ENCODE results near the gene SEMA6B.

Gene SEMA6B

DNA sequence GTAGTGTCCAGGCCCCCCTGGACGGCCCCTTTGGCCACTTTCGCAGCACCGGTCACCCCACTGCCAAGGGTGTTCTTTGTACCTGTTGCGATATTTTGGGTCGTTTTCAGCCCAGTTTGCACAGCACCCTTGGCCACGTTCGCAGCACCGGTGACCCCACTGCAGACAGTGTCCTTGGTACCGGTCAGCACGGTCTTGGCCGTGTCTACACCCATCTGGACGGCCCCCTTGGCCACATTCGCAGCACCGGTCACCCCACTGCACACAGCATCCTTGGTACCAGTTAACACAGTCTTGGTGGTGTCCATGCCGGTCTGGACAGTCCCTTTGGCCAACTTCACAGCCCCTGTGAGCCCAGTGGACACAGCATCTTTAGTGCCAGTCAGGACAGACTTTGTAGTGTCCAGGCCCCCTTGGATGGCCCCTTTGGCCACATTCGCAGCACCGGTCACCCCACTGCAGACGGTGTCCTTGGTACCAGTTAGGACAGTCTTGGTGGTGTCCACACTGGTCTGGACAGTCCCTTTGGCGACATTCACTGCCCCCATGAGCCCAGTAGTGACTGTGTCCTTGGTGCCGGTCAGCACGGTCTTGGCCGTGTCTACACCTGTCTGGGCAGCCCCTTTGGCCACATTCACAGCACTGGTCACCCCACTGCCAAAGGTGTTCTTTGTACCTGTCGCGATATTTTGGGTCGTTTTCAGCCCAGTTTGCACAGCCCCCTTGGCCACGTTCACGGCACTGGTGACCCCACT lies 48.0 kb downstream of the SEMA6B start:
- DNase-seq, result no peak

DNA sequence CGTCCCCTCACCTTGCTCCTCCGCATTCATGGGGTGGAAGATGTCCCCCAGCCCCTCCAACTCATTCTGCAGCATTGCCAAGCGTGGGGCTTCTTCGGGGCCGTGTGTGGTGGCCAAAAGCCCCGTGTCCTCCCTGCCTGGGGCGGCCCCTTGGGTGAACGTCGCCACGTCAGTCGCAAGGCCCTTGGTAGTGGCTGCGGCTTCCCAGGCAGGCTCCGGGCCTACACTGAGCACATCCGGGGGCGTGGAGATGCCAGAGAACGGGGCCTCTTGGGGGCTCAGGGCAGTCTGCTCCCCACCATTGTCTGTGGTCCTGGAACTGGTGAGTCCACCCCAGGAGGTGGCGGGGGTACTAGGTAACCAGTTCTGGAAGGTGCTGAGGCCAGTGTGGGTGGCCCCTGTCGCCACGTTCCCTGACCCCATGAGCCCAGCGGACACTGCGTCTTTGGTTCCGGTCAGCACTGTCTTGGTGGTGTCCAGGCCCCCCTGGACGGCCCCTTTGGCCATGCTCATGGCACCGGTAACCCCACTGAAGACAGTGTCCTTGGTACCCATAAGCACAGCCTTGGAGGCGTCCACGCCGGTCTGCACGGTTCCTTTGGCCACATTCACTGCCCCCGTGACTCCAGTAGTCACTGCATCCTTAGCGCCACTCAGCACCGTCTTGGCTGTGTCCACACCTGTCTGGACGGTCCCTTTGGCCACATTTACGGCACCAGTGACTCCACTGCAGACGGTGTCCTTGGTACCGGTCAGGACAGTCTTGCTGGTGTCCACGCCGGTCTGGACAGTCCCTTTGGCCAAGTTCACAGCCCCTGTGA lies 48.8 kb downstream of the SEMA6B start:
- DNase-seq, result no peak

DNA sequence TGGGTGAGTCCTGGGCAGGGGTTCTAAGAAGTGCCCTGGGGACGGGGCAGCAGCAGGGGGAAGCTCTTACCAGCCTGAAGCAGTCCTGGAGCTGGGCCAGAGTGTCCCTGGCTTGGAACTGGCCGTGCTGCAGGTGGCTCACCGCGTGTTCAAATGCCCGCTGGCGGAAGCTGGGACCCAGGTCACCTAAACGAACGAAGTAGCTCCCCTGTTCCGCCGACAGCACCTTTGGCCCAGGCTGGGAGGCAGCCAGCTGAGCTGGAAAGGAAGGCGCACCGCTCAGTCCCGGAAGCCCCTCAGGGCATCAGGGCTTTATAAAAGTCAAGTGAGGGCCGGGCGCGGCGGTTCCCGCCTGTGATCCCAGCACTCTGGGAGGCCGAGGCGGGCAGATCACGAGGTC lies 50.8 kb downstream of the SEMA6B start:
- no peak for DNase-seq

DNA sequence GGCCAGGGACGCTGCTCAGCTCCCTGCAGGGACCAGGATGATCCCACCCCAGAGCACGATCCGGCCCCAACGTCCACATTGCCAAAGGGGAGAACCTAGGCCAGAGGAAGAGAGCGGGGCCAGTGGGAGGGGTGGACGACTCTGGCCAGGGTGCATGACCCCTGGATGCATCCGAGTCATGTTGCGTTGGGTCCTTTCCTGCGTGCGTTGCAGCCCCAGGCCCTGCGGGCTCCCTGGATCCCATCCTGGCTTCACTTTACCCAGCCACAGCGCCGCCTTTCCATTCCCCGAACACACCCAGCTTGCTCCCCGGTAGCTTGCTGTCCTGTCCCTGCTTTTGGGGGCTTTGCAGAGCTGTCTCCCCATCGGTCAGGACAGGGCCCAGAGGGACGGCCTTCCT lies 51.7 kb downstream of the SEMA6B start:
- no peak for DNase-seq

DNA sequence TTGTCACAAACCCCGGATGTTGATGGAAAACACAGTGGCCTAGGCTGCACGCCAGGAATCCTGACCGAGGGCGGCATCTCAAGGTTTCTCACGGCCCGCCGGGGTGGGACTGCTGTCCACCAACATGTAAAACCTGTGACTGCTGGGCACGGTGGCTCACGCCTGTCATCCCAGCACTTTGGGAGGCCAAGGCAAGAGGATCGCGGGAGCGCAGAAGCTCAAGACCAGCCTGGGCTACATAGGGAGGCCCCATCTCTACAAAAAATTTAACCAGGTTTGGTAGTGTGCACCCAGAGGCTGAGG lies 52.4 kb downstream of the SEMA6B start:
- no peak for DNase-seq

DNA sequence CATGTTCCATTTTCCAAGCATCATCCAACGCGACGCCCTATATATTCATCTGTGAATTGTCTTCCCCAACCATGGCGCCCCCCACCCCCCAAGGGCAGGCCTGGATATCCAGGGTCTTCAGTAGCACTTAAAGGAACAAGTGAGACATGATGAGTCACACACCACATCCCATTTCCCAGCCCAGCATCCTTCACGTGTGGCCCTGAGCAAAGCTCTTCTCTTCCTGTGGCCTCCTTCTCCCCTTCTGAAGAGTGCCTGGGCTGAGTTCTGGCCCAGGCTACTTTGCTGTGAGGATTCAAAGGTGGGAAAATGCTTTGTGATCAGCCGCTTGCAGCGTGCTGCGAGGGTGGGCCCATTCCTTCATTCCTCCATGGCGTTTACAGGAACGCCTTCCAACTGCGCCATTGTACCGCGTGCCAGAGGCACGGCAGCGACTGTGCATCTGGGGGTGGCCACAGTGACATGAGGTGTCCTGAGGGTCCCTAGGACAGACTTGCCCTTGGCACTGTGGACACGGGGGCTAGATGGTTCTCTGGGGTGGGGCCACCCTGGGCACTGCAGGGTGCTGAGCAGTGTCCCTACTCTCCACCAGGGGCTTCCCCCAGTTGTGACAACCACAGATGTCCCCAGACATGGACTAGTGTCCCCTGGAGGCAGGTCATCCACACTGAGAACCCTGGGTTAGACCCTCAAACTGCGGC lies 52.9 kb downstream of the SEMA6B start:
- no peak for DNase-seq

DNA sequence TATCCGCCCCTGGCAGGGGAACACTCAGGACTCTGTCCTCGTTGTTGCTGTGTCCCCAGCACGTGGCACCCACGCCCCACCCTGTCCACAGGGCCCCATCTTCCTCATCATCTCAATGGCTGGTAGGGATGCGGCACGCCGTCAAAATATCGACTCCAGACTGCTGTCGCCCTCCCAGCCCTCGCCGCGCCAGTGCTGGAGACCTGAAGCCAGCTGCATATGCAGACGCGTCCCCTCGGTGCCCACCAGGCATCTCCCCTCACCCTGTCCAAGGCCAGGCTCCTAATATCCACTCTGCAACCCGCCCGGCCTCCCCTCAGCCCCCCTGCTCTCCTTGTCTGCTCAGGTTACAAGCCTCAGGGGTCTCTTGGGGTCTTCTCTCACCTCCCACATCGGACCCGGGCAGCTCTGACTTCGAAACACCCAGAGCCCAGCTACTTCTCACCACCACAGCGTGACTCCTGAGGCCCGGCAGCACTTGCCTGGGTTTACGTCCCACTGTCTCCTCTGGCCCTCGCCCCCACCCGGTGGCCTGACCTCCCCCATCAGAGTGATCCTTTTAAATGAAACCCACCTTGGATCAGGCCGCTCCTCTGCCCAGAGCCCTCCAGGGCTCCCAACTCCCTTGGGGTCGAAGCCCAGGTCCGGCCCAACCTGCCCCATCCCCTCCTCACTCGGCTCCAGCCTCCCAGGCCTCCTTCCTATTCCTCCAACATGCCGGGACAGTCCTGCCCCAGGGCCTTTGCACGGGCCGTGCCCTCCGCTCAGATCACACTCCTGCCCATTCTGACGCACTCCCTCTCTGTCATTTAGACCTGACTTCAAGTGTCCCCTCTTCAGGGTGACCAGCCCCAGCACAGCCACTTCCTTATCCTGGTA lies 53.7 kb downstream of the SEMA6B start:
- no peak for DNase-seq

DNA sequence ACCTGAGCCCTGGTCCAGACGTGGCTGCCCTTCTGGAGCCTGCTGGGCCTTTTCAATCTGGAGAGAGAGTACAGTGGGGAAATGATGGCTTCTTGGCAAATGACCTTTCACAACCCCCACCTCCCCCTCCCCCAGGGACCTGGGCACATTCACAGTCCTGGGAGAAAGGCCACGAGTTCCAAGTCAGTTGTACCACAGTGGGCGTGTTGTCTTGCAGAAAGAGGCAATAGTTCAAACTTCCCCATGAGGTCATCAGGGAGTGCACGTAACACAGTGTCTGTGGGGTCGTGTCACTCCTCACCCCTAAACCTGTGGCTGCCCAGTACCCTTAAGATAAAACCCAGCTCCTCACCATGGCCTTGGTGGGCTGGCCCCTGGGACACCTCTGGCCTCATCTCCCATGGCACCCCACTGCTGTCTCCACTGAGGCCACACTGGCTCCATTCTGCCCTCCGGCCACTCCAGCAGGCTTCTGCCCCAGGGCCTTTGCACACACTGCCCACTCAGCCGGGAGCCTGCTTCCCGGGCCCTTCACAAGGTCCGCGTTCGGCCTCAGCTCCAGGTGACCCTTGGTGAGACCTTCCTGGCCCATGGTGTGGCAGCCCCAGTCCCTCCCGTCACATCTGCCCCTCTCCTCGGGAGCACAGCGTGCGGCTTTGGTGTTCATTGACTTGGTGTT lies 54.5 kb downstream of the SEMA6B start:
- no peak for DNase-seq

DNA sequence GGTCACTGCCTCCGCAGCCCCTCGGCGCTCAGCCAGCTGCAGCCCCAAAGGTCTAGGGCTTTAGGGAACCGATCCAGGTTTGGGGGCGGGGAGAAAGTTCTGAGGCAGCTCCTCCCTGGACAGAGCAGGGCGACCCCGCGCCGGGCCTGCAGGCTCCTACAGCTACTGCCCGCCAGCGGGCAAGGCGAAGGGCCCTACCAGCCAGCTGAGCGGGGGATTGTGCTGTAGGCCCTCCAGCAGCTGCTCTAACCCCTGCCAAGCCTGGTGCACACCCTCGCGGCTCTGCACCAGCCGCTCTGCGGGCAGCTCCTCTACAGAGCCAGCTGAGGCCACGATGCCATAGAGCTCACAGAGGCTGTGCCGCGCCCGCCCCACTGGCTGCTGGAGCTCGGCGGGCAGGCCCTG lies 55.2 kb downstream of the SEMA6B start:
- DNase-seq, result peak in 34 of 58 donors; percentile 8 to 67 (median 34)

DNA sequence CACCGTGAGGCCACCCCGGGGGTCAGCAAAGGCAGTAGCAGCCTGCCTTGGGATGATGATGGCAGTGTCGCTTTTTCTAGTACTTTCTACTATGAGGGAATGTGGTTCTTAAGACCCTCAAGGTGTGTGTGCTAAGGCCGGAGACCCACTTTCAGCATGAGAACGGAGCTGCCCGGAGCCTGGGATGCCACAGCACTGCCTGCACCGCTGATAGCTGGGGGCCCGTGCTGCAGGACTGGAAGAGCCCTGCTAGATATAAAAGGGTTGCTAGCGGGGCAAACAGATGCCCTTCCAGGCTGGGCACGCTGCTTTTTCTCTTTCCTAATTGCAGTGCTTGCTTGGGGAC lies 55.7 kb downstream of the SEMA6B start:
- no peak for DNase-seq

DNA sequence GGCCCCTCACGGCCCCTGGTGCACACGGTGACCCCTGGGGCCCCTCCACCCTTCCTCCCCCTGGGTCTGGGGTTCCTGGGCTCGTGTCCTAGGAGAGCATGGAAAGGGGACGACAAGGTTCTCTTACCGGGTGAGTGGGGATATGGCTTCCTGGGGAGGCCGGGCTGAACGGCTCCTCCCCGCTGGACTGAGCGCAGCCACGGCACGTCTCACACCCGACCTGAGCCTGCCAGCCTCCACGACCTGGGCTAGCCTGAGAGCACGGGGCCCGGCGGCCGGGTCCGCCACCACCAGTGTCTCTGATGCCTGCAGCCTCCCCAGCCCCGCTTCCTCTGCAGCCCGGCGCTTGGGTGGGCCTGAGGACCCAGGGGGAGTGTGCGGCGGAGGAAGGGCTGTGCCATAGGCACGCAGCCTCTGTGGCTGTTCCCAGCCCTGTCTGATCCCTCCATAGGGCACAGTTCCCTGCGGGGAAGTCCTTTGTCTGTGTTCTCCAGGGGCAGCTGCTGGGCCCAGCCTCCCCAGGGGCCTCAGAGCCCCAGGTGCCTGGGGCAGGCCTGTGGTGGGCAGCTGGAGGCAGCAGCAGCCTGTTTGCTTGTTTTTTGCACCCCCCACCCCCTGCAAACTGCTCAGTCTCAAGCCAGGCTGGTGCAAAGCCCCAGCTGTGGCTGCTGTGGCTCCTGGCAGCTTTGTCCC lies 56.2 kb downstream of the SEMA6B start:
- DNase-seq, result no peak

DNA sequence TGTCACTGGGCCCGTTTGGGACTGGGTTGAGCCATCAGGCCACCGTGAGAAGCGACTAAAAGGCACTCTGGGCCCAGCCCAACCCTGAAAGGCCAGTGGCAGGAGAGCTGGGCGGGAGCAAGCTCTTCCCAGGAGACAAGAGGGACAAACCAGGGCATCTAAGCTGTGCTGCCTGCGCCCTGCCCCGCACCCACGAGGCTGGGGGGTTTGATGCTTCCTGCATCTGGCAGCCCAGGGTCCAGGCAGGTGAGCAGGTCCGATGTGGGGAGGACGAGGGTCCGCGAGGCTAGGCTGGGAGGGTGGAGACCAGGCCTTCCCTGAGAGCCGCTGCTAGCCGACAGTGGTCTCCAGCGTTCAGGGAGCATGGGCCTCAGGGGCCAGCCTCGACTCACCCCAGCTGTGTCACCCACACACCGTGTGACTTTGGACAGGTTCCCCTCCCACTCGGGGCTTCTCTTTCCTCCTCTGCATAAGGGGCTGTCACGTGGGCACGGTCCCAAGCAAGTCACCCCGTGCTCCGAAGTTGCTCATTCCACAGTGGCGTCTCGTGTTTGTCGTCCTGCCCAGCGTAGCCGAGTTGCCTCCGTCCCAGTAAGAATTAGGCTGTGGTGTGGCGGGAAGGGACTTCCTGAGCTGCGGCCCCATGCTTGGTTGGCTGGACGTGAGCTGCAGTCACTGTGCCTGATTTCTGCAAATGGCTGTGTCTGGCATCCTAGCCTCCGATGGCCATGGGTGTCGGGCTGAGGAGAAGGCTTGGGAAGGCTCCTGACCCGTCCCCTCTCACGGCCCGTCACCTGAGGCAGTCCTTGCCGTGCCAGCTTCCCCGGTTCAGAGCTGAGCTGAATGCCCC lies 57.0 kb downstream of the SEMA6B start:
- no peak for DNase-seq

DNA sequence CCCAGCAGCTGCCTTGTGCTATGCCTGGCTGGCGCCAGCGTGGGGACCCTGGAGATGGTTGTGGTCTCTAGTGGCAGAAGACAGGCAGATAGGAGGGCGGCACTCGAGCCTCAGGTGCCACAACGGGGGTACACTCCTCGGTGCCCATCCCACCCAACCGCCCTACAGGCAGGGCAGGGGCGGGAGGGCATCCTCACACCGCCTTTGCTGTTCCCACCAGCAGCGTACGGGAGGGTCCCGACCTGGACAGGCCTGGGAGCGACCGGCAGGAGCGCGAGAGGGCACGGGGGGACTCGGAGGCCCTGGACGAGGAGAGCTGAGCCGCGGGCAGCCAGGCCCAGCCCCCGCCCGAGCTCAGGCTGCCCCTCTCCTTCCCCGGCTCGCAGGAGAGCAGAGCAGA lies 57.8 kb downstream of the SEMA6B start:
- DNase-seq, result no peak

DNA sequence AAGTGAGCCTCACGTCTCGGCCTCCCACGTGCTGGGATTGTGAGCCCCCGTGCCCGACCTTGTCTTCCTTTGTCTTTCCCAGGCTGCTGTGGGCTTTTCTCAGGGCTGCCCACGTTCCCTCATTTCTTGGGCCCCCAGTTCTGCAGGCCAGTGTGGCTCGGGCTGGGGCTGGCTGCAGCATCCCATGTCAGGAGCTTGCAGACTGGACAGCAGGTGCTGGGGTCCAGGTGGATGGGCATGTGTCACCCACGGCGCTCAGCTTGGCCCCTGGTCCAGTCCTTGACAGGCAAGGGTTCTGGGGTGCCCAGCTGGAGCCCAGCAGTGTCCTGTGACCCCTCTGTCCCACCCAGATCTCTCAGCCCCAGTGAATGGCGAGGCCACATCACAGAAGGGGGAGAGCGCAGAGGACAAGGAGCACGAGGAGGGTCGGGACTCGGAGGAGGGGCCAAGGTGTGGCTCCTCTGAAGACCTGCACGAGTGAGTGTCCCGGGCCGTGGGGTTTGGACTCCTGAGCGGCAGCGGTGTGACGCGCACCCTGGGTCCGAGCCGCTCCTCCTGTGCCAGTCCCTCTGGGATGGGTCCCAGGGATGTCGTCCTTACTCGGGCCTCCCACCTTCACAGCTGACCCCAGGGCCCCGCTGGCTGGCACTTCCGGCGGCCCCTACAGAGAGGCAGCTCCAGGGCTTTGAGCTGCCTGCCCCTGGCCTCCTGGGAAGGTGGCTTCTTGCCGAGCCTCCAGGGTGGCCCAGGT lies 58.5 kb downstream of the SEMA6B start:
- DNase-seq, result no peak

DNA sequence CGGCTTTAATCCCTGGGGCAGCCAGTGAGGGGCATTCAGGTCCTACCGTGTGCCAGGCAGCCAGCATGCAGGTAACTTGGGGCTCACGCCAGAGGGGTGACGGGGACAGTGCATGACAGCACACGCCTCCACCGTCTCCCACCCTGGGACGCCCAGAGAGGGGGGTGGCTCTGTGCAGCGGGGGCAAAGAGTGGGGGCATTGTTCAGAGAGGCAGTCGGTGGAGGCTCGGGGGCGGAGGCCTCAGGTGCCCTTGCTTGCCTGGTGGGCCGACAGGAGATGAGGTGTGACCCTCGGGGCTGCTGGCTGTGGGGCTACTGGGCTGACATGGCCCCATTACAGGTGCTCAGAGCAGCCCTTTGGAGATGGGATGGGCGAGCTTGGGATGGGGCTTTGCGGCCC lies 59.6 kb downstream of the SEMA6B start:
- DNase-seq, result no peak

DNA sequence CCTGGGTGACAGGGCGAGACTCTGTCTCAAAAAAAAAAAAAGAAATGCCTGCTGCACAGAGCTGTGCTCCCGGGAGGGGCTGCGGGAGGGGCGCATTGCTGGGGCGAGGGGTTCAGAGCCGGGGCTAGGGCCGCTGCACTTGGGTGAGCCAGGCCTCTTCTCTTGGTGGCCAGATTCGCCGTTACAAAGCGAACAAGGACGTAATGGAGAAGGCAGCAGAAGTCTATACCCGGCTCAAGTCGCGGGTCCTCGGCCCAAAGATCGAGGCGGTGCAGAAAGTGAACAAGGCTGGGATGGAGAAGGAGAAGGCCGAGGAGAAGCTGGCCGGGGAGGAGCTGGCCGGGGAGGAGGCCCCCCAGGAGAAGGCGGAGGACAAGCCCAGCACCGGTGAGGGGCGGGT lies 60.2 kb downstream of the SEMA6B start:
- no peak for DNase-seq

DNA sequence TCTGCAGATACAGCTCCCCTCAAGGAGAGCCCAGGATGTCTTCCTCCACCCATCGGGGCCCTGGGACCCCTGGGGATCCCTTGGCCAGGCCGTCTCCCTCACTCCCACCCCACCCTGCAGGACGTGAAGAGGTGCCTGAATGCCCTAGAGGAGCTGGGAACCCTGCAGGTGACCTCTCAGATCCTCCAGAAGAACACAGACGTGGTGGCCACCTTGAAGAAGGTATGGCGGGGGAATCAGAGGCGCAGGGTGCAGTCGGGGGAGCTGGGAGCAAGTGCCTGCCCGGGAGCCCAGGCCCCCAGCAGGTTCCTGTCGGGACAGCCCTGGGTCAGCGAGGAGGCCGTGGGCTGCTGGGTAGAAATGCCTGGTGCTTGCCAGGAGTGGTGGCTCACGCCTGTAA lies 60.8 kb downstream of the SEMA6B start:
- DNase-seq, result no peak

DNA sequence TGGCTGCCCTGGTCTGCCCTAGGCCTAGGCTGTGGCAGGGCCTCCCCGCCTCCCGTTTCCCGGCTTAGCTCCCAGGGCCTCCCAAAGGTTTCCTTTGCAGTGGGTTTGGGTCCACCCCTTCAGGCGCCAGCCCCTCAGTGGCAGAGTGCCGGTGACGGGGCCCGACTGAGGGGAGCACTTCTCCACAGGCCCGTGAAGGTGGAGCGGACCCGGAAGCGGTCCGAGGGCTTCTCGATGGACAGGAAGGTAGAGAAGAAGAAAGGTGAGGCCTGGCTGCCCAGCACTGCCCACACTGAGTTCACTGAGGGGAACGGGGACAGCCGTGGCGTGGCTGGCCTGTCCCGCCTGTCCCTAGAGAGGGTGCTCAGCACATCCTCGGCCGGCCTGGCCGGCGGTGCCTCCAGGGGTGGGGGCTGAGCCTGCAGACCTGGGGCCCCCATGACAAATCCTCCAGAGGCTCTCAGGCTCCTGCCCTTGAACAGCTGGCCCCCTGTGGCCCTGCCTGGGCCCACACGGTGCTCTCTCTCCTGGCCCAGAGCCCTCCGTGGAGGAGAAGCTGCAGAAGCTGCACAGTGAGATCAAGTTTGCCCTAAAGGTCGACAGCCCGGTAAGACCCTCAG lies 61.6 kb downstream of the SEMA6B start:
- no peak for DNase-seq

Measured in anterior cingulate cortex (tissue), 58 donors.